Stimulated activated CD4-positive, alpha-beta T cell treated with anti-CD3 and anti-CD28 coated beads, Interleukin-1b, Interleukin-23, amount 100 ng/mL, for 48 hours (primary cell): ENCODE data around the gene FRMD4A.
"Not testable (repeated sequence)": the region's sequence is repeated elsewhere in the genome, so short reads cannot be mapped to it uniquely, and the experiment has no call there.

Experiments used
- DNase-seq: peaks from one replicate; pipeline ENCODE4 v3.0.0-alpha.2; 2020

The FRMD4A gene

DNA sequence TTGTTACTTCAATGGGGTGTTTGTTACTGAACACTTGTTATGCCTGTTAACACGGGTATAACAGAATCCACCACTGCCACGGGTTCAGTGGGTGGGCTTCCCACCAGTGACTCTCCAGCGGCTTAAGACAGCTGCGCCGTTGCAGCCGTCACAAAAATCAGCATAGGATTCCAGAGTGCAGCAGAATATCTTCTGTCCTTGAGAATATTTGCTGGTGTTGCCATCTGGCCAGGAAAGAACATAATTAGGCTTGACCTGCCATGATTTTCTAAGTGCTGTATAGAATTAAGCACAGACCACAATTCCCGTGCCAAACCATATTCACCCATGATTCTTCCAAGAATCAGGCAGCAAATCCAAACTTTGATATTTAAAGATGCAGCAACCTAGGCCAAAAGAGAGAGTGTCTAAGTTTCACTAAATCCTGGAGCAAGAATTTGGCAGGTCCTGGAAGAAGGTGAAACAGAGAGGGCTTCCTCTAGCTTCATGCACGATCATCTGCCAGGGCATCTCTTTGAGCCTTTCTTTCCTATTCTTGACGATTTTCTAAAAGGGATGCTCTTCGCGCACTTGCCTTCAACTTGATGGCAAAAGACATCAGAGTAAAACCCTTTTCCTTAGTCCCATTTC, 95.0 kb downstream of the FRMD4A start:
- no peak for DNase-seq

- DNase-seq, result no peak
Measured at GRCh38 chr10:14233566-14233965, 97.2 kb downstream of the FRMD4A start.

- not testable (repeated sequence) for DNase-seq
Measured at GRCh38 chr10:14228798-14229197, 101.9 kb downstream of the FRMD4A start.

- no peak for DNase-seq
Measured at GRCh38 chr10:14225379-14225778, 105.3 kb downstream of the FRMD4A start.

- DNase-seq, result no peak
Measured at GRCh38 chr10:14220026-14220425, 110.7 kb downstream of the FRMD4A start.

DNA sequence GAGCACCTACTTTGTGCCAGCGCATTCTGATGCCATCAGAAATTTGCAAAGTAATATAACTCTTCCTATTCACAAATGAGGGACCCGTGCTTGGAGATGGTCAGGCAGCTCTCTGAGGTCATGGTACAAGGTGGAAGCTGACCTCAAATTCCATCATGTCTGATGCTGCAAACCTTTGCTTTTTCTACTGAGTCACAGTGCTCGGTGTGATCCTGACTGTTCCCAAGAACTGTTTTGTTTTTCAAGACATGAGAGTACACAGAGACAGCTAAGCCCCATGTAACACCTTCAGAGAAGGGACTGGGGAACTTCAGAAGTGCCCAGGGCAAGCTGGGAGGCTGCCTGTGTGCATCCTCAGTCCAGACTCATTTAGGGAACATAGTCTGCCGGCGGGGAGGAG, 111.3 kb downstream of the FRMD4A start:
- DNase-seq, result no peak

GRCh38 chr10:14215641-14216040, 115.1 kb downstream of the FRMD4A start:
- no peak for DNase-seq

DNA sequence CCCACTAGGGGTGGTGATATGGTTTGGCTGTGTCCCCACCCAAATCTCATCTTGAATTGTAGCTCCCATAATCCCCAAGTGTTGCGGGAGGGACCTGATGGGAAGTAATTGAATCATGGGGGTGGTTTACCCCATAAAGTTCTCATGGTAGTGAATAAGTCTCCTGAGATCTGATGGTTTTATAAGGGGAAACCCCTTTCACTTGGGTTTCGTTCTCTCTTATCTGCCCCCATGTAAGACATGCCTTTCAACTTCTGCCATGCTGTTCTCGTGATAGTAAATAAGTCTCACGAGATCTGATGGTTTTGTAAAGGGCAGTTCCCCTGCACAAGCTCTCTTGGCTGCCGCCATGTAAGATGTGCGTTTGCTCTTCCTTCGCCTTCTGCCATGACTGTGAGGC, 117.0 kb downstream of the FRMD4A start:
- not testable (repeated sequence) for DNase-seq

GRCh38 chr10:14211610-14212009, 119.1 kb downstream of the FRMD4A start:
- no peak for DNase-seq

DNA sequence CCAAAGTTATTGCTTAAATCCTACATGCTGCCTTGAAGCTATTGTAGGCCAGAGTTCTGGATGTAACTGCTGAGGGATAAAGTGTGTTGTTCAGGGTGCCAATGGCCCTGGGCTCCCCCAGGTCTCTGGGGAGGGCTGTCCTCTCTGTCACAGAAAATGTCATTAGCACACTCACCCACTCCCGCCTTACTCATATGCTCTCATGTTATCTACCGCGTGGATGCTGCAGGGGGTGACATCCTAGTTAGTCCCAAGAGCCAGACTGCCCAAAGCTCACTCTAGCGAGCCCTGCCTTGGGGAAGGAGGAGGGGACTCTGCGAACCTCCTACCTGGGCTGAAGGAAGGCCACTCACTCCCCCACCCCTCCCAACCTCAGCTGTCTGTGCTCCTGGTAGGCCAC, 122.5 kb downstream of the FRMD4A start:
- no peak for DNase-seq

DNA sequence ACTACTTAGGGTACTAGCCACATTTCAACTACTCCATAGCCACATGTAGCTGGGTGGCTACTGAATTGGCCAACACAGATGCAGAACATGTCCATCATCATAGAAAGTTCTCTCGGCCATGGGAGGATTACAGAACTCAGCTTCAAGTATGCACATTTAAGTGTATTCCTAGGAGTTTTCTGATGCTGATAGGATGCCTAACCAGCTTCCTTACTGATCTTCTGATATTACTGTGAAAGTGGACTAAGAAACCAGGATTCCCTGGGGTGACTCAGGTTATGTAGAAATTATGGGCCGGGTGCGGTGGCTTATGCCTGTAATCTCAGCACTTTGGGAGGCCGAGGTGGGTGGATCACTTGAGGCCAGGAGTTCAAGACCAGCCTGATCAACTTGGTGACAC, 125.5 kb downstream of the FRMD4A start:
- DNase-seq, result no peak

DNA sequence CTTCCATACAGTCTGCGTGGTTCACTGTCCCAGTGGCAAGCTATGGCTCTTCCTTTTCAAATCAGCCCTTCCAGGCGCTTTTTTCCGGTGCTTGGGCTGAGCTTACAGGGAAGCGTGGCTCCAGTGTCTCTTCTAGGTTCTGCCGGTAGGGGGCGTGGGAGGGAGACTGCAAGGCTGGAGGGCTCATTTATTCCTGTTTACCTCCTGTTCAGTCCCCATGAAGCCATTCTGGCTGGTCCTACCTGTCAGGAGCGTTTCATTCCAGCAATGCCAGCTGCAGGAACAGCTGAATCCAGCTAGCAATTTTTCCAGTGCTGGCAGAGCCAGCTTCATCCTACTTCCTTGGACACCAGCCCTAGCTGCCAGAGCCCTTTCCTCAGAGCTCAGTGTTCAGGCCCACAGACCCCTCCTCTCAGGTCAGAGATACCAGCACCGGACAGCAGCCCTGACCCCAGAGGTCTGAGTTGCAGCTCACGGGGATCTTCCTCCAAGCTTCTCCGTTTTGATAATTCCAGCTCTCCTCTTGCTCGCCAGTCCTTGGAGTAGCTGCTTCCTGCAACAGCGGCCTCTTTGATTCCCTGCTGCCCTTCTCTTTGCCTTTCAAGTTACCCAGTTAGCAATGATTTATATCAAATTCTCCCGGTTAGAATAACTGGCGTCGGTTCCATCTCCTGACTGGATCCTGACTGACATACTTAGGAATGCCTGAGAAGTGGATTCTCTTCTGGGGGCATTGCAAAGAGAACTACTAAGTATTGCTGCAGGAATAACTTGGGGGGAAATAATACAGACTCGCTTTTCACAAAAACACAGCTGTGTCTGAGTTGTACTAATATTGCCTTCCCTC, 129.8 kb downstream of the FRMD4A start:
- no peak for DNase-seq

DNA sequence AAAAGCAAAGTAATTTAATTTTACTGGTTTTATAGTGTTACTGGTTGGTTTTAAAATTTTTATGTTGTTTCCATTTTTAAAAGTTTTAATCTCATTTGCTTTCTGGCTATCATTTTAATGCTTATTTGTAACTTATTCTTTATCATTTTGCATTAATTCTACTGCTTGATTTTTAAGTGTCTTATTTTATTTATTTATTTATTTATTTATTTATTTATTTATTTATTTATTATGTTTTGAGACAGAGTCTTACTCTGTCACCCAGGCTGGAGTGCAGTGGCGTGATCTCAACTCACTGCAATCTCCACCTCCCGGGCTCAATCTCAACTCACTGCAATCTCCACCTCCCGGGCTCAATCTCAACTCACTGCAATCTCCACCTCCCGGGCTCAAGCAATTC, 131.6 kb downstream of the FRMD4A start:
- not testable (repeated sequence) for DNase-seq

GRCh38 chr10:14198078-14198477, 132.6 kb downstream of the FRMD4A start:
- DNase-seq, result no peak

GRCh38 chr10:14196113-14196512, 134.6 kb downstream of the FRMD4A start:
- no peak for DNase-seq

GRCh38 chr10:14195433-14195832, 135.3 kb downstream of the FRMD4A start:
- DNase-seq, result no peak

- no peak for DNase-seq
Measured at GRCh38 chr10:14192746-14193145, 138.0 kb downstream of the FRMD4A start.

DNA sequence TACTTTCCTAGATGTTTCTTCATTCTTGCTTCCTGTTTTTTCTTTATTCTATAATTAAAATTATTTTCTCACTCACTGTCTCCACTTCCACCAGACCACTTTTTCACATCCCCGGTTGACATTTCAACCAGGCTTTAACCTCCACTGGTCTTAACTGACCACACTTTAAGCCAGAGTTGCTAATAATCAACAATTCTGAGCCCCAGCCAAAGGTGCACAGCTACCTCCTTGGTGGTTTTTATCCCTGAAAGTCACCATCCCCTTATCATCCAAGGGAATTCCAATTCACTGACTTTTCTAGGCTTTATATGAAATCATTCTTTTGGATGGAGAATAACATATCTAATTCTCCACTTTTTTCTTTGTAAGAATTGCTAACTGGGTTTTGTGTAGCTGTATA, 138.9 kb downstream of the FRMD4A start:
- DNase-seq, result no peak

DNA sequence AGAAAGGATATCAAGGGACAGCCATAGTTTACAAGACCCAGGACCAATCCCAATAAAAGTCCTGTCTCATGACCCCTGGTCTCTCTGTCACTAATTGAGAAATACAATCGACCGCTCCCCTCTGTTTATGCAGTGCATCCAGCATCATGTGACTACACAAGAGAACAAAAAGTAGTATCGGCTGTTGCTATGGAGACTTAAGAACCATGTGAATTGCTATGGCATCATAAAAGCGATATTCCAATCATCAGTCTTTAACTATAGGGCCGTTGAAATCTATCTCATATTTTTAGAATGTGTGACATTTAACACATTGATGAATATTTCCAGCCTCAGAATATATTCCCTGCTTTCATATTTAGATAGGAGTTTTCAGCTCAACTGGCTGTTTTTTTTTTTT, 139.3 kb downstream of the FRMD4A start:
- no peak for DNase-seq

GRCh38 chr10:14190702-14191101, 140.0 kb downstream of the FRMD4A start:
- no peak for DNase-seq

DNA sequence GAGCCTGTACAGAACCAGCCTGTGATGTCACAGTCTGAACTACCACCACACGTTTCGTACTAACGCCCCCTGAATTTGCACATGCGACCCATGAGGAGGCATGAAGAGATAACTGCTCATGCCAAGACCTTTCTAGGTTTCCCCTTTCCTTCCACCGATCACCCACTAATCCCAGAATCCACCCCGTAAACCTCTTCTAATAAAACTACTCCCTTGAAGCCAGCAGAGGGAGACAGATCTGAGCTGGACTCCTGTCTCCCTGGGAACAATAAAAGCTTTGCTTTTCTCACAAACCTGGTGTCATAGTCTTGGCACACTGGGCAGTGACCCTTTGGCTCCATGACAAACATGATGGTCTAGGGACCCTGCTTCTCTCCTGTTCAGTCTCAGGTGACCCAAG, 144.5 kb downstream of the FRMD4A start:
- no peak for DNase-seq

- DNase-seq, result peak; percentile 84
Measured at GRCh38 chr10:14185316-14186045, 145.2 kb downstream of the FRMD4A start.

DNA sequence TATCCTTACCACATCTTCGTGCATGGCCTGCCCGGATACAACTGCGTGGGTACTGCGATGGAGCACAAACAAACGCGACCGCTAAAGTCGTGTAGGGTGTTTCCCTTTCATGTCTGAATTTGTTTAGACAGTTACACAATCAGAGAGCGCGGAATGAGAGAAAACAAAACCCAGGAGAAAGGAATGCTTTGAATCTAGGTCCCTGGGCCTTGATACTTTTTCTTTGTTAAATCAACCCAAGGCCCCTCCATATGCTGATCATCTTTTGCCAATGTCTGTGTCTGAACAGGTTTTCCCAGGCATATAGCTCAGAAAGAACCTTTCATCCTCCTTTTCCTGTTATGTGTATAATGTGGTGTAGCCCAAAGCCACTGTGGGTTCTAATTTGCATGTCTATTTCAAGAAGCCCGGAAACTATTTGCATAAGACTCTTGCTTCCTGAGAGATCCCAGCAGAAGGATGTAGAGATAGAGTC, 145.8 kb downstream of the FRMD4A start:
- DNase-seq, result peak; percentile 65

DNA sequence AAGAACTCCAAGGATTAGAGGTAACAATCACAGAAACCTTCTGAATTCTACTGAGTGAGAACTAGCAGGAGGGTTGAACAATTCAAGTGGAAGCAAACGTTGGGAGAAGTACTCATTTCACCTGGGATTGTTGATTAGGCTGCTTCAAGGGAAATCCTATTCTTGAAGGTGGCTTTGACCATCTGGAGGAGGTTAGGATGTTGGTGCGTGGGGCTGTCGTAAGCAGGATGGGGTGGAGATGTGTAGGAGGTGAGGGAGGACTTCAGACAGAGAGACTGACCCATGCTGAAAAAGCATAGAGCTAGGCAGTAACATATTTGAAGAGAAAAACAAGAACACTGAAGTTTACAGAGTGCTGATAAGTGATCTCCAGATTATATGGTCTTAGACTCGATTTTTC, 147.9 kb downstream of the FRMD4A start:
- DNase-seq, result no peak
